Nephron progenitor cell (in vitro differentiated cells): Measurements from ENCODE around the gene GDPD5.

Source experiments
- DNase-seq: peaks from one replicate; pipeline ENCODE4 v3.0.0; 2021
- H3K27ac Mint-ChIP-seq: 2 replicates; pipeline ENCODE4 v1.8.0; 2021; ENCODE audit warnings: mild to moderate bottlenecking, moderate library complexity, mixed read lengths
- H3K27me3 Mint-ChIP-seq: 2 replicates; pipeline ENCODE4 v1.8.0; 2021; ENCODE audit warnings: mild to moderate bottlenecking, low read depth, mixed read lengths; ENCODE audit not compliant: poor library complexity
- H3K36me3 Mint-ChIP-seq: 2 replicates; pipeline ENCODE4 v1.8.0; 2021; ENCODE audit warnings: low read depth, mixed read lengths
- H3K4me1 Mint-ChIP-seq: 2 replicates; pipeline ENCODE4 v1.8.0; 2021; ENCODE audit warnings: mixed read lengths
- H3K4me3 Mint-ChIP-seq: 2 replicates; pipeline ENCODE4 v1.8.0; 2021; ENCODE audit warnings: mild to moderate bottlenecking, moderate library complexity, mixed read lengths
- H3K9me3 Mint-ChIP-seq: 2 replicates; pipeline ENCODE4 v1.8.0; 2021; ENCODE audit warnings: mild to moderate bottlenecking, moderate library complexity, mixed read lengths
- TF ChIP-seq, protein P1 (sequence below): fragments of 200-600 bp; sonication (generic); IDR thresholded peaks from 2 replicates; pipeline ENCODE4 v1.5.0; 2021; ENCODE audit warnings: antibody characterized with exemption

GDPD5 gene

DNA sequence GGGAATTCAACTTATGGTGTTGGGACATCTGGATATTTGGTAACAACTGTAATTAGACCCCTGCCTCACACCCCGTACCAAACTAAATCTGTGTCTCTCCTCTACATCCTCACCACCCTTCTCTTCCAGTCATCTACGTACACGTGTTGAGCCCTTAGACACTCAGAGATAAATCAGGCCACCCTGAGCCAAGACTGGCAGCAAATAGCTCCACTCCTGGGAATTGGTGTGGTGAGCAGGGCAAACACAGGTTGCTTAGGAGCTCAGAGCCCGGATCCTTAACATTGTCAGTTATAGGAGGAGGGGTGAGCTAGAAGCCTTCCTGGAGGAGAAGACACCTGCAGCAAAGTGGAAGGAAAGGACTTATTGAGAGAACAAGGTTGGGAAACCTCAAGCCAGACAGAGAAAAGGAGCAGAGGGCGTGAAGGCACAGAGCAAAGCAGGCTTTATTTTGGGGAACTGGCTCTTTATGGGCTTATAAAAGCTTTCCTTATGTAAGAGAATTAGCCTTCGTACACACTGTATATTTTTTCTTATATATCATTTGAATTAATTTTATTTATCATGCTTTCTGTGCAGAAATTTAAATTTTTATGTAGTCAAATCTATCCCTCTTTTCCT lies 55.8 kb downstream of the GDPD5 start:
- Mint-ChIP-seq H3K27ac (no peak overlapping the region), H3K4me3 (no peak overlapping the region), H3K9me3 (no peaks in the 10 kb centered on the region), H3K27me3 (no peaks in the 10 kb centered on the region), H3K4me1 (peaks cover 88% of the 10 kb centered on the region), H3K36me3 (no peaks in the 10 kb centered on the region)
- no peak for DNase-seq
- TF ChIP-seq, protein P1, sequence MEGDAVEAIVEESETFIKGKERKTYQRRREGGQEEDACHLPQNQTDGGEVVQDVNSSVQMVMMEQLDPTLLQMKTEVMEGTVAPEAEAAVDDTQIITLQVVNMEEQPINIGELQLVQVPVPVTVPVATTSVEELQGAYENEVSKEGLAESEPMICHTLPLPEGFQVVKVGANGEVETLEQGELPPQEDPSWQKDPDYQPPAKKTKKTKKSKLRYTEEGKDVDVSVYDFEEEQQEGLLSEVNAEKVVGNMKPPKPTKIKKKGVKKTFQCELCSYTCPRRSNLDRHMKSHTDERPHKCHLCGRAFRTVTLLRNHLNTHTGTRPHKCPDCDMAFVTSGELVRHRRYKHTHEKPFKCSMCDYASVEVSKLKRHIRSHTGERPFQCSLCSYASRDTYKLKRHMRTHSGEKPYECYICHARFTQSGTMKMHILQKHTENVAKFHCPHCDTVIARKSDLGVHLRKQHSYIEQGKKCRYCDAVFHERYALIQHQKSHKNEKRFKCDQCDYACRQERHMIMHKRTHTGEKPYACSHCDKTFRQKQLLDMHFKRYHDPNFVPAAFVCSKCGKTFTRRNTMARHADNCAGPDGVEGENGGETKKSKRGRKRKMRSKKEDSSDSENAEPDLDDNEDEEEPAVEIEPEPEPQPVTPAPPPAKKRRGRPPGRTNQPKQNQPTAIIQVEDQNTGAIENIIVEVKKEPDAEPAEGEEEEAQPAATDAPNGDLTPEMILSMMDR = no peak

DNA sequence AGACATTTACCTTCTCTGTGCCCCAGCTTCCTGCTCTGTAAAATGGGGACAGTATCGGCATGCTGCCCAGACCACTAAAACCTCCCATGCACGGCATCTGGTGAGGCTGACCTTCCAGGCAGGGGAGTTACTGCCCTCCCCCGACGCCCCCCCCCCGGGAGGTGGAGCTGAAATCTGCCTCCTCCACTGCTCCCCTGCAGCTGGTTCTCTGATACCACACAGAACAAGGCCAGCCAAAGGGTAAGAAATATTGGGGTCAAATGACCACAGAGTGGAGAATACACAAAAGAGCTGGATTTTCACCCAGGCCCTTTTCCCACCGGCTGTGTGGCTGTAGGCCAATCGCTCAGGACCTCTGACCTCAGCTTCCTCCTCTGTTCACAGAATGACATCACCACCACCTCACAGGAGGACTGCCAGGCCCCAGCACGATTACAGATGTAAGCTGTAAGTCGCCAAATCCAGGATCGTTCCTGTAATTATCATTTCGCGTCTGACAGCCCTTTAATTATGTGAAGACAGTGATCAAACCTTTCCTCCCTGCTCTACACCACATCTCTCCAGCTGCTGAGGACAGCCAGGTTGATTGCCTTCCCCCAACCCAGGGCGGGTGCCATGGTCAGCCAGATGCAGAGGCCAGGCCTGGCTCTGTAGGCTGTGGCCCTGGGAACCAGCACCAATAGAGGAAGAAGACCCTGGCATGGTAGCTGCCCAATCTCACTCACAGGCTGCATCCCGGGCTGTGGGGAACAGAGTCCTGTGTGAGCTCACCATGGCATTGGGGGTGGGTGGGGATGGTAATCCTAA lies 57.0 kb downstream of the GDPD5 start:
- no peaks in the 10 kb centered on the region for H3K27me3 Mint-ChIP-seq
- no peak overlapping the region for H3K4me3 Mint-ChIP-seq
- DNase-seq = peak; percentile 33
- H3K27ac Mint-ChIP-seq = no peak overlapping the region
- H3K36me3 Mint-ChIP-seq = no peaks in the 10 kb centered on the region
- no peaks in the 10 kb centered on the region for H3K9me3 Mint-ChIP-seq
- TF ChIP-seq, protein P1 = no peak
- peaks cover 80% of the 10 kb centered on the region for H3K4me1 Mint-ChIP-seq

DNA sequence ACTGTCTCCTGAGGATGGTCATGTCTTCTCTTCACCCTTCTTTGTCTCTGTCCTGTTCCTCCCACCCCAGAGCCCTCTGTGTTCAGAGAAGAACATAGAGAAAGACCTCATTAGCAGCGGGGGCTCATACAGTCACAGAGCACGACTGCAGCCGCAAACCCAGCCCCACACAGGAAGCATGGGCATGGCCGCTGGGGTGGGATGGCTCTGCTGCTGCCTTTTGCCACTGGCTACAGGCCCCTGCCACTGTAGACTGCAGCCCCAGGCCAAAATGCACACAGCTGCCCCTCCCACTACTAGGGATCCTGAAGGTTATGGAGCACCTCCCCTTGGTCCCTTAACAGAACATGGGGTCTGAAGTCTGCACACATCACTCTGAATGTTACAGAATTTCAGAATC lies 57.9 kb downstream of the GDPD5 start:
- Mint-ChIP-seq H3K4me1 (peaks cover 81% of the 10 kb centered on the region), H3K27me3 (no peaks in the 10 kb centered on the region), H3K36me3 (no peaks in the 10 kb centered on the region), H3K9me3 (no peaks in the 10 kb centered on the region), H3K27ac (no peak overlapping the region), H3K4me3 (no peak overlapping the region)
- TF ChIP-seq, protein P1 = no peak
- no peak for DNase-seq

DNA sequence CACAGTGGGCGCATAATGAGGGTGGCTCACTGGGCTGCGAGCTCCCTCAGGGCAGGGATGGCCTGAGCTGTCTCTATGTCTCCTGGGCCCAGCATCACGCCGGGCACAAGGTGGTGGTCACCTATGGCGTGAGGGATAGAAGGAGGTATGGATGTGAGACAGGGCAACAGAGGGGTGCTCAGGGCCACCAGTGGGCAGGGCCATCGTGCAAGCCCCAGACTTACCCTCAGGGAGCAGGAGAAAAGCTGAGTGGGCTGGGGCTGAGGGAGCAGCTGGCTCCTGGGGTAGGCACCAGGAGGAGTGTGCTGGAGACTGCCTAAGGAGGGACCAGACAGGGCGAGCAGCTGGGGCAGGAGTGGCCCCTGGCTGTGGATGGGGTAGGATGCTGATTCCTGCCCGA lies 58.4 kb downstream of the GDPD5 start:
- Mint-ChIP-seq H3K4me3 (no peak overlapping the region), H3K9me3 (no peaks in the 10 kb centered on the region), H3K36me3 (no peaks in the 10 kb centered on the region), H3K4me1 (peaks cover 81% of the 10 kb centered on the region), H3K27me3 (no peaks in the 10 kb centered on the region), H3K27ac (no peak overlapping the region)
- TF ChIP-seq, protein P1 = no peak
- no peak for DNase-seq

GRCh38 chr11:75465701-75466531 lies 59.8 kb downstream of the GDPD5 start:
- Mint-ChIP-seq H3K9me3 (no peaks in the 10 kb centered on the region), H3K36me3 (no peaks in the 10 kb centered on the region), H3K27me3 (peaks cover 3% of the 10 kb centered on the region), H3K4me3 (no peak overlapping the region), H3K4me1 (peaks cover 70% of the 10 kb centered on the region), H3K27ac (peak overlapping the region; percentile 30)
- TF ChIP-seq, protein P1 = no peak
- DNase-seq = no peak
